ENCODE results near the gene PRKCE. TPM values are rescaled to one million over a fixed set of nuclear protein-coding genes. Genes with fewer than 3 reads are reported as not detected.

PRKCE gene
- polyA plus RNA-seq, 1 of the 3 experiments (the other 2 are of a cell fraction) = 16.3 TPM

- no peak overlapping the region for H2AFZ ChIP-seq (ENCODE audit: low read depth)
- no peak overlapping the region for H3K27ac ChIP-seq (ENCODE audit: low read depth in 2 of 2, low read length in 1 of 2)
- H3K9ac ChIP-seq = no peak overlapping the region
- H3K27me3 ChIP-seq (ENCODE audit: insufficient read depth) = no peaks in the 10 kb centered on the region
- no peak for DNase-seq
- WGBS (ENCODE audit: low lambda C conversion rate) = 96% methylated on average over 6 of the region's 6 CpGs
- TF ChIP-seq RFX5 (IDR thresholded peaks at IDR 0.05; ENCODE audit: low read length) = no peak
- TF ChIP-seq SIN3A (IDR thresholded peaks at IDR 0.05; ENCODE audit: borderline replicate concordance, low read depth, low read length) = no peak
- TF ChIP-seq YY1 (IDR thresholded peaks at IDR 0.05; ENCODE audit: low read depth) = no peak
- TF ChIP-seq EP300 (IDR thresholded peaks at IDR 0.05; ENCODE audit: borderline replicate concordance in 1 of 2, low read depth in 1 of 2, low read length in 1 of 2) = no peak
- TF ChIP-seq SMC3 (IDR thresholded peaks at IDR 0.05; ENCODE audit: low read depth, low read length) = no peak
- TF ChIP-seq FOXJ3 (CRISPR knock-in tag; IDR thresholded peaks at IDR 0.05) = no peak
- TF ChIP-seq TCF12 (IDR thresholded peaks at IDR 0.05) = no peak
- no peak for TF ChIP-seq MAX (IDR thresholded peaks at IDR 0.05; ENCODE audit: low read depth)
- TF ChIP-seq EZH2phosphoT487 (IDR thresholded peaks at IDR 0.05; ENCODE audit: borderline replicate concordance, low read depth) = no peak
- no peak for TF ChIP-seq JUND (IDR thresholded peaks at IDR 0.05)
- TF ChIP-seq CTCF (IDR thresholded peaks at IDR 0.05) = no peak
- H3K9me3 ChIP-seq = no peaks in the 10 kb centered on the region
- no peaks in the 10 kb centered on the region for H4K20me1 ChIP-seq (ENCODE audit: insufficient read depth)
- H3K4me2 ChIP-seq = no peak overlapping the region
- ChIA-PET CTCF (interaction anchor here (0.7 to 2.8 kb wide), 5 partner anchors 16 to 91 kb away, joined by 3 to 7 read pairs (median 3); no protein-coding TSS in a partner anchor), POLR2A (no interaction called here)
- no peaks in the 10 kb centered on the region for H3K9me2 ChIP-seq
- H3K79me2 ChIP-seq (ENCODE audit: insufficient read depth) = no peaks in the 10 kb centered on the region; the same call in 1 of the 2 replicates
- no peaks in the 10 kb centered on the region for H3F3A ChIP-seq (replicated peaks; ENCODE audit: insufficient read depth)
- H3K36me3 ChIP-seq (replicated peaks in 1 of 2; ENCODE audit: control insufficient read depth in 1 of 2, insufficient read depth in 2 of 2, low read length in 1 of 2) = no peaks in the 10 kb centered on the region
- peaks cover 0 to 3% of the 10 kb centered on the region in 2 experiments; a peak in 1 of 4 replicates for H3K4me1 ChIP-seq (ENCODE audit: control insufficient read depth in 1 of 2, insufficient read depth in 2 of 2, low read depth in 1 of 2, low read length in 1 of 2)
- no peak overlapping the region for H3K4me3 ChIP-seq (ENCODE audit: low read depth in 2 of 2, low read length in 1 of 2)
Observed at GRCh38 chr2:45734952-45735351, 83.5 kb downstream of the PRKCE start.

GRCh38 chr2:45736757-45737704, 85.6 kb downstream of the PRKCE start:
- Histone ChIP-seq H3K27ac (ENCODE audit: low read depth in 2 of 2, low read length in 1 of 2) (no peak overlapping the region), H3K4me2 (no peak overlapping the region), H2AFZ (ENCODE audit: low read depth) (no peak overlapping the region), H3K79me2 (ENCODE audit: insufficient read depth) (no peaks in the 10 kb centered on the region), H3K4me3 (ENCODE audit: low read depth in 2 of 2, low read length in 1 of 2) (no peak overlapping the region), H4K20me1 (ENCODE audit: insufficient read depth) (no peaks in the 10 kb centered on the region), H3K9me2 (no peaks in the 10 kb centered on the region), H3K4me1 (ENCODE audit: control insufficient read depth in 1 of 2, insufficient read depth in 2 of 2, low read depth in 1 of 2, low read length in 1 of 2) (peaks cover 0 to 14% of the 10 kb centered on the region in 2 experiments; a peak in 1 of 4 replicates), H3K9ac (no peak overlapping the region), H3K9me3 (no peaks in the 10 kb centered on the region), H3K27me3 (ENCODE audit: insufficient read depth) (no peaks in the 10 kb centered on the region), H3F3A (replicated peaks; ENCODE audit: insufficient read depth) (no peaks in the 10 kb centered on the region), H3K36me3 (replicated peaks in 1 of 2; ENCODE audit: control insufficient read depth in 1 of 2, insufficient read depth in 2 of 2, low read length in 1 of 2) (no peaks in the 10 kb centered on the region)
- ChIA-PET CTCF (interaction anchor here (0.8 kb wide), 1 partner anchor 152 kb away, joined by 5 read pairs; no protein-coding TSS in a partner anchor), POLR2A (no interaction called here)
- DNase-seq = no peak
- WGBS (ENCODE audit: low lambda C conversion rate) = 94% methylated on average over 27 of the region's 27 CpGs
- TF ChIP-seq PBX3 (IDR thresholded peaks at IDR 0.05) (no peak), CHD2 (IDR thresholded peaks at IDR 0.05; ENCODE audit: low read length, partially characterized antibody) (no peak), ZBTB33 (IDR thresholded peaks at IDR 0.05; ENCODE audit: borderline replicate concordance, low read depth) (no peak), MEF2A (IDR thresholded peaks at IDR 0.05; ENCODE audit: borderline replicate concordance, low read depth) (no peak), RFX5 (IDR thresholded peaks at IDR 0.05; ENCODE audit: low read length) (no peak), IRF3 (IDR thresholded peaks at IDR 0.05; ENCODE audit: low read depth, low read length) (no peak), USF2 (IDR thresholded peaks at IDR 0.05; ENCODE audit: borderline replicate concordance, low read depth, low read length) (no peak), RCOR1 (IDR thresholded peaks at IDR 0.05; ENCODE audit: low read length) (no peak), SMC3 (IDR thresholded peaks at IDR 0.05; ENCODE audit: low read depth, low read length) (no peak)

All from SK-N-SH (cell line).